ENCODE measurements around the gene TTYH2. TPM values are rescaled to one million over a fixed set of nuclear protein-coding genes. Genes with fewer than 3 reads are reported as not detected.

TTYH2 gene
- total RNA-seq, 3 donors from 2014 or later, result 4.2 to 5.9 (median 5.6) TPM

DNA sequence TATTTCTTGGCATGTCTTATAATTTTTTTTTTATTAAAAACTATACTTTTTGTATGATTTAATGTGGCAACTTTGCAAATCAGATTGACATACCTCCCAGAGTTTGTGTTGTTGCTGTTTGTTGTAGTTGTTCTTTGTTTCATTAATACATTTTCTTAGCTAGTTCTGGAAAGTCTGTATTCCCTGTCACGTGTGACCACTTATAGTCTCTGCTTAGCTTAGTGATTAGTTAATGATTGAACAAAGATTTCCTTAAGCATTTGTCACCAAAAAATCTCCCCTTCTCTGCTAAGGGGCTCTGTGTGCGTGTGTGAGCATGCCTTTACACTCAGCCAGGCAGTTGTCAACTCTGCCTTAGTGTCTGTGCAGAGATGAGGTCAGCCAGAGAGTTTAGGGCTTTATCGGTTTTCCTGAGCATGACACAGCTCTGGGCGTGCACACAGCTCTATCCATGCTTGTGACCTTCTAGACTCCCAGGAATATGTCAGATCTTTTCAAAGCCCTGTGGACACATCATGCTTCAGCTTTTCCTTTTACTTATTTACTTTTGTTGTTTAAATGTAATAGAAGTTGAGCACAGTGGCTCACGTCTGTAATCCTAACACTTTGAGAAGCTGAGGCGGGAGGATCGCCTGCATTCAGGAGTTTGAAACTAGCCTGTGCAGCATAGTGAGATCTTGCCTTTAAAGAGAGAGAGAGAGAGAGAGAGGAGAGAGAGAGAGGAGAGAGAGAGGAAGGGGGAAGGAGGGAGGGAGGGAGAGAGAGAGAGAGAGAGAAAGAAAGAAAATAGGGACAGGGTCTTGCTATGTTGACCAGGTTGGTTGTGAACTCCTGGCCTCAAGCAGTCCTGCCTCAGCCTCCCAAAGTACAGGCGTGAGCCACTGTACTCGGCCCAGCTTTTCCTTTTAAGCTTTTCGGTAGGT lies 82.5 kb downstream of the TTYH2 start:
- DNase-seq (ENCODE audit: low spot score in 2 of 2), result no peak
- Histone ChIP-seq H3K4me1 (no peaks in the 10 kb centered on the region), H3K36me3 (no peaks in the 10 kb centered on the region), H3K4me3 (no peak overlapping the region), H3K27ac (no peak overlapping the region), H3K9me3 (no peaks in the 10 kb centered on the region), H3K27me3 (peaks cover 0 to 14% of the 10 kb centered on the region in 2 donors)
- TF ChIP-seq, protein P1, sequence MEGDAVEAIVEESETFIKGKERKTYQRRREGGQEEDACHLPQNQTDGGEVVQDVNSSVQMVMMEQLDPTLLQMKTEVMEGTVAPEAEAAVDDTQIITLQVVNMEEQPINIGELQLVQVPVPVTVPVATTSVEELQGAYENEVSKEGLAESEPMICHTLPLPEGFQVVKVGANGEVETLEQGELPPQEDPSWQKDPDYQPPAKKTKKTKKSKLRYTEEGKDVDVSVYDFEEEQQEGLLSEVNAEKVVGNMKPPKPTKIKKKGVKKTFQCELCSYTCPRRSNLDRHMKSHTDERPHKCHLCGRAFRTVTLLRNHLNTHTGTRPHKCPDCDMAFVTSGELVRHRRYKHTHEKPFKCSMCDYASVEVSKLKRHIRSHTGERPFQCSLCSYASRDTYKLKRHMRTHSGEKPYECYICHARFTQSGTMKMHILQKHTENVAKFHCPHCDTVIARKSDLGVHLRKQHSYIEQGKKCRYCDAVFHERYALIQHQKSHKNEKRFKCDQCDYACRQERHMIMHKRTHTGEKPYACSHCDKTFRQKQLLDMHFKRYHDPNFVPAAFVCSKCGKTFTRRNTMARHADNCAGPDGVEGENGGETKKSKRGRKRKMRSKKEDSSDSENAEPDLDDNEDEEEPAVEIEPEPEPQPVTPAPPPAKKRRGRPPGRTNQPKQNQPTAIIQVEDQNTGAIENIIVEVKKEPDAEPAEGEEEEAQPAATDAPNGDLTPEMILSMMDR (IDR thresholded peaks at IDR 0.05), result no peak
- TF ChIP-seq POLR2AphosphoS5 (IDR thresholded peaks at IDR 0.05), result no peak
- intact Hi-C loops (cut with DNase I; ENCODE audit: low total_unique reads), result no loop called here

DNA sequence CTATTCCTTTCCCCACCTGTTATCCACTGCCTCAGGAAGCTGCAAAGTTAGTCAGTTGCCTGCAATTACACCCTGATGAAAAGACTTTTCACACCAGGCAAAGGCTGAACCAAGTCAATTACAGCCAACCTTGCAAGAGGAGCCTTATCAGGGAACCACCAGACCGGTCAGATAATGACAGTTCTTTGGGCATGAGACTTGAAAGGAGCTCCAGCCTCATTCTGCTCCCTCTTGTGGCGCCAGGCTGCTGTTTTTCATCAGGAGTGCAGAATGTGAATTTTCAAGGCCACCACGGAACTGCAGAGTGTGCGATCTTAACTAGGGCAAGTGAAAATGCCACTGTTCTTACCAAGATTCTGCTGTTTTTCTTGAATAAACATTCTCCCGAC lies 83.2 kb downstream of the TTYH2 start:
- intact Hi-C loops (cut with DNase I; ENCODE audit: low total_unique reads), result no loop called here
- DNase-seq (ENCODE audit: low spot score in 2 of 2), result no peak
- H3K27me3 ChIP-seq, result peaks cover 0 to 14% of the 10 kb centered on the region in 2 donors

DNA sequence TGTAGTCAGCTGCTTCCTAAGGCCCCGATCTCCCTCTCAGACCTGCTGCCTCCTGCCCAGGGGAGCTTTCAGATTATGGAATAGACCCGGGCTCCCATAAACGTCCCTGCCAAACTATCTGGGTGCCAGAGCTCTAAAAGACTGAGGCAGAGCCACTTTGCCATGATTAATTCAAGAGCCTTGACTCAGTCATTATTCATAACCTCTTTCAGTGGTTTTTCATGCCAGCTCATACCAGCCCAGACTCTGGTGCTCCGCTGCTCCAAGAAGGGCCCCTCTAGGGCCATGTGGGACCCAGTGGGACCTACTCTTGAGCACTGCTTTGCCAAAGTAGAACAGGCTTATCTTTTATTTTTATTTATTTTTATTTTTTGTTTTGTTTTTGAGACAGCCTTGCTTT lies 84.6 kb downstream of the TTYH2 start:
- DNase-seq (ENCODE audit: low spot score in 2 of 2), result no peak
- intact Hi-C loops (cut with DNase I; ENCODE audit: low total_unique reads), result no loop called here
- H3K4me3 ChIP-seq, result no peak overlapping the region
- no peaks in the 10 kb centered on the region for H3K9me3 ChIP-seq
- H3K27ac ChIP-seq, result no peak overlapping the region
- no peaks in the 10 kb centered on the region for H3K4me1 ChIP-seq
- peaks cover 0 to 14% of the 10 kb centered on the region in 2 donors for H3K27me3 ChIP-seq
- TF ChIP-seq POLR2AphosphoS5 (IDR thresholded peaks at IDR 0.05) (no peak), POLR2A (IDR thresholded peaks at IDR 0.05) (no peak)
- TF ChIP-seq, protein P1 (IDR thresholded peaks at IDR 0.05), result no peak
- no peaks in the 10 kb centered on the region for H3K36me3 ChIP-seq

More for the DNA sequence above, 83.2 kb downstream of the TTYH2 start:
- Histone ChIP-seq H3K27ac (no peak overlapping the region), H3K4me1 (no peaks in the 10 kb centered on the region), H3K9me3 (no peaks in the 10 kb centered on the region), H3K4me3 (no peak overlapping the region), H3K36me3 (no peaks in the 10 kb centered on the region)
- TF ChIP-seq POLR2A (IDR thresholded peaks at IDR 0.05), result no peak
- TF ChIP-seq, protein P1 (IDR thresholded peaks at IDR 0.05), result peak in 1 of 3 donors; percentile 51

DNA sequence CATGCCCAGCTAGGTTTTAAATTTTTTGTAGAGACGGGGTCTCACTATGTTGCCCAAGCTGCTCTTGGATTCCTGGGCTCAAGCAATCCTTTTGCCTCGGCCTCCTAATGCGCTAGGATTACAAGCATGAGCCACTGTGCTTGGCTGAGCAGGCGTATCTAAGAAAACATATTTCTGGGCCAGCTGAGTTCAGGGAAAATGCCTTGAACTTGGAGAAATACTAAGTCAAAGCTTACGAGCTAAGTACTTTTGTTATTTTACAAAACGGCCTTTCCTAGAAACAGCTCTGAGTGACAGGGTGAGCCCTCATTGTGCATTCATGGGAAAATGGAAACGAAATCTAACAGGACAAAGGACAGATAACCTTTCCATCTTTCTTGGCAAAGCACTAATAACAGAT lies 85.4 kb downstream of the TTYH2 start:
- Histone ChIP-seq H3K9me3 (no peaks in the 10 kb centered on the region), H3K27ac (no peak overlapping the region), H3K27me3 (peaks cover 0 to 14% of the 10 kb centered on the region in 2 donors), H3K4me3 (no peak overlapping the region), H3K4me1 (no peaks in the 10 kb centered on the region), H3K36me3 (no peaks in the 10 kb centered on the region)
- TF ChIP-seq POLR2AphosphoS5 (IDR thresholded peaks at IDR 0.05) (no peak), POLR2A (IDR thresholded peaks at IDR 0.05) (no peak)
- TF ChIP-seq, protein P1 (IDR thresholded peaks at IDR 0.05), result no peak
- intact Hi-C loops (cut with DNase I; ENCODE audit: low total_unique reads), result no loop called here
- DNase-seq (ENCODE audit: low spot score in 2 of 2), result no peak

DNA sequence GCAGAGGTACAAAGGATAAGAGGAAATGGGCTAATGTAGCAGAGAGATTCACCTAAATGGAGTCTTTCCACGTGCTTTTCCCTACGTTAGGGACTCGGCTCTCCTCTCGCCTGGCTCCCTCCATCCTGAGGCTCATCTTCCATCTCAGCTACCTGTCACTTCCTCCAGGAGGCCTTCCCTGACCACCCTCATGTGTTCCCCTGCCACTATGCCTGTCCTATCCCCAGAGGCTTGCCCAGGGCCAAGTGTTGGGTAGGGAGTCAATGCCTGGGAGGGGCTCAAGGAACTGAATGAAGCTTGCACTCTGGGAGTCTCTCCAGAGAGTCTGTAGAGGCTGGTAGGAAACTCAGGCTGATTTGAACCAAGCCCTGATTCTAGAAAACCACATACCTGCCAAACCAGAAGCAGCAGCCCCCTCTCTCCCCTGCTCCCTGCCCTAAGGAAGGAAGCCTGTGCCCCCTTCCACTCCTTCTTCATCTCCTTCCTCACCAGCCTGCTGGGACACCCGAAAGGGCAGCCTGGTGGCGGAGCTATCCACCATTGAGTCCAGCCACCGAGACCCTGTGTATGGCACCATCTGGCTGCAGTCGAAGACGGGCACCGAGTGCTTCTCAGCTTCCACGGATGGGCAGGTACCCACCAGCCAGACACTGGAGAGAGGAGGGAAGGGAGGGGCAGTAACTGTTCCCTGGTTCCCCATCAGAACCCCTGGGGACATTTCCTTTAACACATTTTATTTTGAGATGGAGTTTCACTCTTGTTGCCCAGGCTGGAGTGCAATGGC lies 86.0 kb downstream of the TTYH2 start:
- H3K27me3 ChIP-seq, result peaks cover 0 to 14% of the 10 kb centered on the region in 2 donors
- H3K36me3 ChIP-seq, result no peaks in the 10 kb centered on the region
- H3K4me3 ChIP-seq, result no peak overlapping the region
- intact Hi-C loops (cut with DNase I; ENCODE audit: low total_unique reads), result no loop called here
- no peak overlapping the region for H3K27ac ChIP-seq
- no peak for DNase-seq (ENCODE audit: low spot score in 2 of 2)
- H3K9me3 ChIP-seq, result no peaks in the 10 kb centered on the region
- no peaks in the 10 kb centered on the region for H3K4me1 ChIP-seq
- TF ChIP-seq, protein P1 (IDR thresholded peaks at IDR 0.05), result no peak
- TF ChIP-seq POLR2AphosphoS5 (IDR thresholded peaks at IDR 0.05), result no peak
- no peak for TF ChIP-seq POLR2A (IDR thresholded peaks at IDR 0.05)

Measured in breast epithelium (tissue), 4 donors.